DMS114 treated with DMSO at 0.1 percent for 48 hours (cell line): ENCODE results near the gene SLCO2B1.

ENCODE experiments used
- DNase-seq: peaks from one replicate; lab custom pipeline; 2025; ENCODE audit not compliant: unreplicated experiment; lab: John Stamatoyannopoulos, UW

Gene SLCO2B1

GRCh38 chr11:75161506-75162095, 10.7 kb downstream of the SLCO2B1 start:
- DNase-seq, result no peak

GRCh38 chr11:75162954-75163353, 12.0 kb downstream of the SLCO2B1 start:
- no peak for DNase-seq

- DNase-seq, result no peak
These were observed 13.3 kb downstream of the SLCO2B1 start for GRCh38 chr11:75163921-75164849.

GRCh38 chr11:75165721-75166120, 14.8 kb downstream of the SLCO2B1 start:
- DNase-seq, result no peak

GRCh38 chr11:75166791-75167190, 15.9 kb downstream of the SLCO2B1 start:
- no peak for DNase-seq

- DNase-seq, result no peak
These were observed 16.7 kb downstream of the SLCO2B1 start for GRCh38 chr11:75167617-75168016.

GRCh38 chr11:75169101-75169885, 18.4 kb downstream of the SLCO2B1 start:
- DNase-seq, result no peak

- no peak for DNase-seq
These were observed 19.8 kb downstream of the SLCO2B1 start for GRCh38 chr11:75170516-75171201.

GRCh38 chr11:75173336-75173735, 22.4 kb downstream of the SLCO2B1 start:
- no peak for DNase-seq

- DNase-seq, result no peak
These were observed 24.0 kb downstream of the SLCO2B1 start for GRCh38 chr11:75174781-75175370.

- no peak for DNase-seq
These were observed 31.8 kb downstream of the SLCO2B1 start for GRCh38 chr11:75182664-75183063.

GRCh38 chr11:75184051-75184450, 33.1 kb downstream of the SLCO2B1 start:
- no peak for DNase-seq

GRCh38 chr11:75184757-75185425, 34.0 kb downstream of the SLCO2B1 start:
- DNase-seq, result no peak

- DNase-seq, result no peak
These were observed 35.0 kb downstream of the SLCO2B1 start for GRCh38 chr11:75185866-75186265.

GRCh38 chr11:75186999-75187398, 36.1 kb downstream of the SLCO2B1 start:
- DNase-seq, result no peak

GRCh38 chr11:75188671-75189070, 37.8 kb downstream of the SLCO2B1 start:
- no peak for DNase-seq

GRCh38 chr11:75189108-75189507, 38.2 kb downstream of the SLCO2B1 start:
- no peak for DNase-seq

GRCh38 chr11:75189911-75190310, 39.0 kb downstream of the SLCO2B1 start:
- DNase-seq, result no peak

GRCh38 chr11:75190652-75191329, 39.9 kb downstream of the SLCO2B1 start:
- no peak for DNase-seq

- DNase-seq, result no peak
These were observed 40.4 kb downstream of the SLCO2B1 start for GRCh38 chr11:75191330-75191717.
